ENCODE results near the gene PRKCA. TPM values are rescaled to one million over a fixed set of nuclear protein-coding genes. Genes with fewer than 3 reads are reported as not detected.

The PRKCA gene
- total RNA-seq, 1 experiment from 2014 or later: 22.6 TPM

- Histone ChIP-seq H3K79me2 (ENCODE audit: low read length) (no peaks in the 10 kb centered on the region), H2AFZ (ENCODE audit: low read length) (peak overlapping the region; percentile 57; the same call in 1 of the 2 replicates), H3K9me2 (replicated peaks; ENCODE audit: low read length) (no peaks in the 10 kb centered on the region), H3K9ac (ENCODE audit: low read length) (0 out of 2 replicates have a peak overlapping the region, but pooled peaks have one; percentile 36), H3F3A (ENCODE audit: low read length, unreplicated experiment) (peaks cover 4% of the 10 kb centered on the region), H4K20me1 (ENCODE audit: low read length) (no peaks in the 10 kb centered on the region), H3K27me3 (ENCODE audit: low read length) (no peaks in the 10 kb centered on the region), H3K27ac (ENCODE audit: low read length) (peak overlapping the region; percentile 78), H3K4me3 (ENCODE audit: low read length) (peak overlapping the region; percentile 47; the same call in 1 of the 2 replicates), H3K36me3 (ENCODE audit: low read depth, low read length) (no peaks in the 10 kb centered on the region), H3K9me3 (ENCODE audit: low read length) (no peaks in the 10 kb centered on the region), H3K4me1 (ENCODE audit: insufficient read depth, low read length) (peaks cover 45% of the 10 kb centered on the region), H3K4me2 (ENCODE audit: low read length) (peak overlapping the region; percentile 75)
- ChIA-PET CTCF (interaction anchor here (0.5 to 1.0 kb wide), 3 partner anchors 15 to 244 kb away, joined by 3 read pairs; no protein-coding TSS in a partner anchor), POLR2A (ENCODE audit: unreplicated experiment) (no interaction called here)
- TF ChIP-seq EZH2phosphoT487 (IDR thresholded peaks at IDR 0.05; ENCODE audit: borderline replicate concordance, low read length) (no peak), EZH2 (IDR thresholded peaks at IDR 0.05; ENCODE audit: low read length, unreplicated experiment) (no peak), CTCF (conservative IDR thresholded peaks at IDR 0.05; ENCODE audit: low read depth, low read length) (no peak)
- DNase-seq (no peak), ATAC-seq (no peak)
- BruUV-seq (replicated peaks): no TSS peak
- intact Hi-C loops (cut with micrococcal nuclease): no loop called here
These were observed 373.0 kb downstream of the PRKCA start for GRCh38 chr17:66675273-66675990.

GRCh38 chr17:66675991-66676371 is 373.6 kb downstream of the PRKCA start:
- H3K27ac ChIP-seq (ENCODE audit: low read length): peak overlapping the region; percentile 78
- ATAC-seq (no peak; the same call in 1 of the 2 replicates), DNase-seq (no peak)
- ChIA-PET CTCF (interaction anchor here (0.5 to 1.0 kb wide), 2 partner anchors 15 to 224 kb away, joined by 3 read pairs; no protein-coding TSS in a partner anchor), POLR2A (ENCODE audit: unreplicated experiment) (no interaction called here)
- H4K20me1 ChIP-seq (ENCODE audit: low read length): no peaks in the 10 kb centered on the region
- H3K27me3 ChIP-seq (ENCODE audit: low read length): no peaks in the 10 kb centered on the region
- H3K4me3 ChIP-seq (ENCODE audit: low read length): peak overlapping the region; percentile 47
- no peaks in the 10 kb centered on the region for H3K9me3 ChIP-seq (ENCODE audit: low read length)
- H3K4me1 ChIP-seq (ENCODE audit: insufficient read depth, low read length): peaks cover 47% of the 10 kb centered on the region
- H3K9me2 ChIP-seq (replicated peaks; ENCODE audit: low read length): no peaks in the 10 kb centered on the region
- peak overlapping the region; percentile 36 for H3K9ac ChIP-seq (ENCODE audit: low read length)
- no peaks in the 10 kb centered on the region for H3K79me2 ChIP-seq (ENCODE audit: low read length)
- TF ChIP-seq EZH2 (IDR thresholded peaks at IDR 0.05; ENCODE audit: low read length, unreplicated experiment) (no peak), EZH2phosphoT487 (IDR thresholded peaks at IDR 0.05; ENCODE audit: borderline replicate concordance, low read length) (no peak), CTCF (conservative IDR thresholded peaks at IDR 0.05; ENCODE audit: low read depth, low read length) (no peak)
- intact Hi-C loops (cut with micrococcal nuclease): loop anchor here (1.0 to 2.0 kb wide), 2 partner anchors 36 to 483 kb away; partner anchors contain the start of gene CEP112
- H3K4me2 ChIP-seq (ENCODE audit: low read length): peak overlapping the region; percentile 75
- peak overlapping the region; percentile 57 for H2AFZ ChIP-seq (ENCODE audit: low read length)
- BruUV-seq (replicated peaks): TSS peak; percentile 90
- H3K36me3 ChIP-seq (ENCODE audit: low read depth, low read length): no peaks in the 10 kb centered on the region
- peaks cover 4% of the 10 kb centered on the region for H3F3A ChIP-seq (ENCODE audit: low read length, unreplicated experiment)

- H3K9ac ChIP-seq (ENCODE audit: low read length): peak overlapping the region; percentile 36
- no peaks in the 10 kb centered on the region for H3K36me3 ChIP-seq (ENCODE audit: low read depth, low read length)
- peaks cover 47% of the 10 kb centered on the region for H3K4me1 ChIP-seq (ENCODE audit: insufficient read depth, low read length)
- ATAC-seq (peak; percentile 98), DNase-seq (peak; percentile 96)
- H3K4me3 ChIP-seq (ENCODE audit: low read length): peak overlapping the region; percentile 57
- H3K27me3 ChIP-seq (ENCODE audit: low read length): no peaks in the 10 kb centered on the region
- CTCF ChIA-PET: interaction anchor here (1.0 kb wide), 1 partner anchor 223 kb away, joined by 3 read pairs; no protein-coding TSS in a partner anchor
- H4K20me1 ChIP-seq (ENCODE audit: low read length): no peaks in the 10 kb centered on the region
- intact Hi-C loops (cut with micrococcal nuclease): loop anchor here (1.0 to 2.0 kb wide), 2 partner anchors 36 to 484 kb away; partner anchors contain the start of gene CEP112
- no TSS peak for BruUV-seq (replicated peaks)
- no peaks in the 10 kb centered on the region for H3K9me3 ChIP-seq (ENCODE audit: low read length)
- H3F3A ChIP-seq (ENCODE audit: low read length, unreplicated experiment): peaks cover 4% of the 10 kb centered on the region
- TF ChIP-seq CTCF (conservative IDR thresholded peaks at IDR 0.05; ENCODE audit: low read depth, low read length) (no peak), EZH2 (IDR thresholded peaks at IDR 0.05; ENCODE audit: low read length, unreplicated experiment) (no peak), EZH2phosphoT487 (IDR thresholded peaks at IDR 0.05; ENCODE audit: borderline replicate concordance, low read length) (no peak)
- H3K27ac ChIP-seq (ENCODE audit: low read length): peak overlapping the region; percentile 78
- H3K4me2 ChIP-seq (ENCODE audit: low read length): peak overlapping the region; percentile 75
- H2AFZ ChIP-seq (ENCODE audit: low read length): peak overlapping the region; percentile 57
- H3K9me2 ChIP-seq (replicated peaks; ENCODE audit: low read length): no peaks in the 10 kb centered on the region
- POLR2A ChIA-PET (ENCODE audit: unreplicated experiment): no interaction called here
- no peaks in the 10 kb centered on the region for H3K79me2 ChIP-seq (ENCODE audit: low read length)
These were observed 374.0 kb downstream of the PRKCA start for GRCh38 chr17:66676421-66676820.
